Chondrocyte (in vitro differentiated cells): ENCODE data around the gene PACSIN1. TPM values are rescaled to one million over a fixed set of nuclear protein-coding genes. Genes with fewer than 3 reads are reported as not detected.

Experiments used
- DNase-seq: peaks from one replicate; pipeline ENCODE4 v3.0.0; 2021; ENCODE audit warnings: mixed read lengths, low spot score
- H3K27ac Mint-ChIP-seq: one replicate; pipeline ENCODE4 v1.8.0; 2021; ENCODE audit warnings: mild to moderate bottlenecking, moderate library complexity, mixed read lengths; ENCODE audit not compliant: unreplicated experiment
- H3K27me3 Mint-ChIP-seq: 2 replicates; pipeline ENCODE4 v1.8.0; 2021; ENCODE audit warnings: low read depth, mixed read lengths
- H3K36me3 Mint-ChIP-seq: 2 replicates; pipeline ENCODE4 v1.8.0; 2021; ENCODE audit warnings: low read depth, mixed read lengths
- H3K4me1 Mint-ChIP-seq: 2 replicates; pipeline ENCODE4 v1.8.0; 2021; ENCODE audit warnings: low read depth, mild to moderate bottlenecking, mixed read lengths
- H3K4me3 Mint-ChIP-seq: one replicate; pipeline ENCODE4 v1.8.0; 2021; ENCODE audit warnings: mild to moderate bottlenecking, moderate library complexity, mixed read lengths; ENCODE audit not compliant: unreplicated experiment
- H3K9me3 Mint-ChIP-seq: 2 replicates; pipeline ENCODE4 v1.8.0; 2021; ENCODE audit warnings: low read depth, mixed read lengths
- CTCF ChIP-seq: fragments of 200-600 bp; sonication (generic); IDR thresholded peaks from 2 replicates; pipeline ENCODE4 v1.5.0; 2021; ENCODE audit warnings: antibody characterized with exemption, mild to moderate bottlenecking, moderate library complexity
- total RNA-seq: library from RNA; stranded (reverse); gene quantifications from 3 replicates; pipeline ENCODE4 v1.2.1, GENCODE V29; 2021

Gene PACSIN1
- total RNA-seq, 1 donor from 2014 or later: 0.15 TPM

DNA sequence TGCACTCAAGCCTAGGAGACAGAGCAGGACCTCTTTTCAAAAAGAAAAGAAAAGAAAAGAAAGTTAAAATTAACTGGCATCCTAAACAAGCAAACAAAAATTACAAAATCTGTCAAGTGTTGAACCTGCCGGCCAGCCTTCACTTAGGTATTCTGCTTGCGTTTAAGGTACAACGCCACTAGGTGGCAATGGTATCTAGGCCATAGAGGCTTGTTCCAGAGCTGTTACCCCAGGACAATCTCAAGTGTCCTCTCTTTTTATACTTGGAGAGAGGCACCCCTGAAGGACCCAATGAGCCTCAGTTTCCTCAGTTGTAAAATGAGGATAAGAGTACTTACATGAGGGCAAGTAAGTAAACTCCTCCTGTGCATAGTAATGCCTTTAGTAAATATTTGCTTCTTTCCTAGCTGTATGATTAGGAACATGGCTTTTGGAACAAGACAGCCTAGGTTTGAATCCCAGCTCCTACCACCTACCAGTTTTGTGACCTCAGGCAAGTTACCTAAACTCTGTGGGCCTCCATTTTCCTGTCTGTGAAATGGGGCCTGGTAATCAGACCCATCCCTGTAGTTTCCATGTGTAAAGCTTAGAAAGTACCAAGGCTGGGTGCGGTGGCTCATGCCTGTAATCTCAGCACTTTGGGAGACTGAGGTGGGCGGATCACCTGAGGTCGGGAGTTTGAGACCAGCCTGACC lies 5.8 kb upstream of the PACSIN1 start:
- no peaks in the 10 kb centered on the region for H3K9me3 Mint-ChIP-seq
- H3K36me3 Mint-ChIP-seq: no peaks in the 10 kb centered on the region
- H3K4me1 Mint-ChIP-seq: peaks cover under 1% of the 10 kb centered on the region
- peaks cover 9% of the 10 kb centered on the region for H3K27me3 Mint-ChIP-seq
- H3K4me3 Mint-ChIP-seq: no peak overlapping the region
- H3K27ac Mint-ChIP-seq: no peak overlapping the region
- no peak for DNase-seq
- TF ChIP-seq CTCF: peak; percentile 84

GRCh38 chr6:34460796-34461507 lies 4.9 kb upstream of the PACSIN1 start:
- Mint-ChIP-seq H3K4me3 (no peak overlapping the region), H3K27ac (no peak overlapping the region), H3K36me3 (no peaks in the 10 kb centered on the region), H3K4me1 (peaks cover 6% of the 10 kb centered on the region), H3K27me3 (peaks cover 14% of the 10 kb centered on the region), H3K9me3 (no peaks in the 10 kb centered on the region)
- DNase-seq: no peak
- no peak for TF ChIP-seq CTCF

DNA sequence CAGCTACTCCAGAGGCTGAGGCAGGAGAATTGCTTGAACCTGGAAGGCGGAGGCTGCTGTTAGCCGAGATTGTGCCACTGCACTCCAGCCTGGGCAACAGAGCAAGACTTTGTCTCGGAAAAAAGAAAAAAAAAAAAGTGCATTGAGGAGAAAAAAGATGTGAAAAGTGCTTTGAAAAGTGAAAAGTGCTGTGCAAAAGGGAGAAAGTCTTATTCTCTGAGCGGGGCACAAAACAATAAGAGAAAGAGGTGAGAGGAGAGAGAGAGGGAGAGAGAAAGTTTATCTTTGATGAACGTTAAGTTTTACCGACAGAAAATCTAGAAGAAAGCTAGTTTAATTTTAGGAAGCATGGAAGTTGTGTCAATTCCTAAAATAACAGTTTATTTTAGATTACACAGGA lies 3.9 kb upstream of the PACSIN1 start:
- H3K27ac Mint-ChIP-seq: no peak overlapping the region
- H3K9me3 Mint-ChIP-seq: no peaks in the 10 kb centered on the region
- no peak for TF ChIP-seq CTCF
- H3K36me3 Mint-ChIP-seq: no peaks in the 10 kb centered on the region
- H3K4me3 Mint-ChIP-seq: no peak overlapping the region
- peaks cover 14% of the 10 kb centered on the region for H3K27me3 Mint-ChIP-seq
- H3K4me1 Mint-ChIP-seq: peaks cover 6% of the 10 kb centered on the region
- DNase-seq: no peak

- DNase-seq: no peak
- H3K36me3 Mint-ChIP-seq: no peaks in the 10 kb centered on the region
- no peak for TF ChIP-seq CTCF
- H3K27ac Mint-ChIP-seq: no peak overlapping the region
- no peaks in the 10 kb centered on the region for H3K9me3 Mint-ChIP-seq
- no peak overlapping the region for H3K4me3 Mint-ChIP-seq
- H3K4me1 Mint-ChIP-seq: peaks cover 6% of the 10 kb centered on the region
- peaks cover 14% of the 10 kb centered on the region for H3K27me3 Mint-ChIP-seq
These were observed 3.3 kb upstream of the PACSIN1 start for GRCh38 chr6:34462551-34462971.

- no peak for DNase-seq
- H3K9me3 Mint-ChIP-seq: no peaks in the 10 kb centered on the region
- H3K27ac Mint-ChIP-seq: no peak overlapping the region
- H3K36me3 Mint-ChIP-seq: no peaks in the 10 kb centered on the region
- H3K4me1 Mint-ChIP-seq: peaks cover 6% of the 10 kb centered on the region
- TF ChIP-seq CTCF: no peak
- no peak overlapping the region for H3K4me3 Mint-ChIP-seq
- peaks cover 14% of the 10 kb centered on the region for H3K27me3 Mint-ChIP-seq
These were observed 2.6 kb upstream of the PACSIN1 start for GRCh38 chr6:34463299-34463698.
